H1 (cell line): ENCODE measurements around the gene RASAL1.

ENCODE experiments used
- CTCF ChIP-seq, 3 experiments: IDR thresholded peaks; 1 replicate in 2 of 3; 2 replicates in 1 of 3; pipeline versions ENCODE4 v1.5.1 to v1.6.1; 2011; ENCODE audit warnings: low read length in 3 of 3, mild to moderate bottlenecking in 3 of 3, inconsistent platforms in 2 of 3, low read depth in 1 of 3, moderate library complexity in 1 of 3; ENCODE audit not compliant: insufficient read depth in 1 of 3; ENCODE audit errors: control extremely low read depth in 1 of 3
- EP300 ChIP-seq, 2 experiments: IDR thresholded peaks; 1 replicate in 1 of 2; 2 replicates in 1 of 2; pipeline ENCODE4 v1.6.1; 2011 to 2012; ENCODE audit warnings: low read depth in 2 of 2, low read length in 2 of 2, mild to moderate bottlenecking in 2 of 2, borderline replicate concordance in 1 of 2, inconsistent platforms in 1 of 2, moderate library complexity in 1 of 2
- GABPA ChIP-seq: IDR thresholded peaks from 2 replicates; pipeline ENCODE4 v1.6.1; 2011; ENCODE audit warnings: mild to moderate bottlenecking, low read length, moderate library complexity, borderline replicate concordance; ENCODE audit not compliant: insufficient read depth
- GTF2F1 ChIP-seq: IDR thresholded peaks from 2 replicates; pipeline ENCODE4 v1.6.1; 2012; ENCODE audit warnings: low read depth, low read length, improper control_type of control experiment, borderline replicate concordance
- KDM4A ChIP-seq: IDR thresholded peaks from one replicate; pipeline ENCODE4 v1.7.1; 2012; ENCODE audit warnings: low read depth, mild to moderate bottlenecking, moderate library complexity, low read length, inconsistent platforms; ENCODE audit not compliant: severe bottlenecking
- POLR2A ChIP-seq, 2 experiments: IDR thresholded peaks; 1 replicate in 1 of 2; 2 replicates in 1 of 2; pipeline ENCODE4 v1.6.1; 2011; ENCODE audit warnings: low read depth in 2 of 2, low read length in 2 of 2, mild to moderate bottlenecking in 2 of 2; ENCODE audit errors: control extremely low read depth in 1 of 2
- POLR2AphosphoS5 ChIP-seq: IDR thresholded peaks from 2 replicates; pipeline ENCODE4 v1.6.1; 2011; ENCODE audit warnings: low read depth, low read length
- RFX5 ChIP-seq: IDR thresholded peaks from 2 replicates; pipeline ENCODE4 v1.6.1; 2011; ENCODE audit warnings: low read depth, low read length, improper control_type of control experiment, borderline replicate concordance

DNA sequence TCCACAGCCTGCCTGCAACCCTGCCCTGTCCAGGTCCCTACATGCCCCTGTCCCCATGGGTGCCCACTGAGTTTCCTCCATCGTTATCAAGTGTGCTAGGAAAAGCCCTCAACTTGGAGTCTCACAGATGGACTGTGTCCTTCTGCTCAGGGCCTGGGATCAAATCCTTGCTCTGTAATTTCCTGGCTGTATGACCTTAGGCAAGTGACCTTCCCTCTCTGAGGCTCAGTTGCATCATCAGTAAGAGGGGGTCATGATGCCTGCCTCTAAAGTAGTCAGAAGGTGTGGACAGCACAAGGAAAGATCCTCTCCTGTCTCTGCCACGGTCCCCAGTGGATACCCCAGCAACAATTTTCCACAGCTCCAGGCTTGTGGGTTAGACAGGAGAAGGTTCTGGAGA is 22.2 kb downstream of the RASAL1 start:
- no peak for TF ChIP-seq GABPA
- no peak for TF ChIP-seq KDM4A
- no peak for TF ChIP-seq POLR2AphosphoS5
- no peak for TF ChIP-seq RFX5
- TF ChIP-seq POLR2A (IDR thresholded peaks at IDR 0.05; ENCODE audit: control extremely low read depth in 1 of 2, low read depth in 2 of 2, low read length in 2 of 2) = no peak
- TF ChIP-seq GTF2F1 = no peak
- no peak for TF ChIP-seq CTCF (IDR thresholded peaks at IDR 0.05; ENCODE audit: control extremely low read depth in 1 of 3, insufficient read depth in 1 of 3, low read depth in 1 of 3, low read length in 3 of 3)
- no peak for TF ChIP-seq EP300 (IDR thresholded peaks at IDR 0.05; ENCODE audit: borderline replicate concordance in 1 of 2, low read depth in 2 of 2, low read length in 2 of 2)
